ENCODE measurements around the gene UROC1.

The UROC1 gene

DNA sequence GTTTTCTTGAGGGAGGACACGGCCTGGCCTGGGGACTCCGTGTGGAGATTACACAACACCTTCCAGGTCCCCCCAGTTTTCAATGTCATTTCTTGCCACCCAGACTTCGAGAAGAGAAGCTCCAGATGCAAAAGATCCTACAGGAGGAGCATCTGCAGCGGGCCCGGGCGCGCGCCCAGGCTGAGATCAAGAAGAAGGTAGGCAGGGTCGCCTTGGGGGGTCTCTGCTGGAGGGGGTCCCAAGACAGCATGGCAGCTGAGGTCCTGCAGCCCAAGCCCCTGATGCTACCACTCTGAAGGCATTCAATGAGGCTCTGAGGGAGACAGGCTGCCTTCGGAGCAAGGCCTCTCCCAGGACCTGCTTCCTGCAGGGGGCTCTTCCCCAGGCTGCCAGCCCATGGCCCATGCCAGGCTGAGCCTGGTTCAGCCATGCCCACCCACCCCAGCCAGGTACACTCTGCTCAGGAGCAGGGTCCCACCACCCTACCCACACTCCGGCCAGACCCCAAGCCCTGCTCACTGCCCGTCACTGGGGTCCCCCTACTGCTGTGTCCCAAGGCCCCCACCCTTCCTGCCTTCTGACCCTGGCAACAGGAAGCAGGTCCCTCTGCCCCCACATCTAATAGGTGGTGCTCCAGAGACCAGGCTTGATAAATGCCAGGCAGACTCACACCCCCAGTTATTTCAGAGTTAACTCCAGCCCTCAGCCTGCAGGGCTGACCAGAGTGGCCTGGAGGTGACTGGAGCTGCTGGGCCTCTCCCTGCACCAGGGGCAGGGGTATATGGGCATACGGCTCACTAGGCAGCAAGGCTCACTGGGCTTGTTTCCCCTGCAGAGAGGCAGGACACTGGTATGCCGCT is 81.9 kb downstream of the UROC1 start:
- TF ChIP-seq, protein P1, sequence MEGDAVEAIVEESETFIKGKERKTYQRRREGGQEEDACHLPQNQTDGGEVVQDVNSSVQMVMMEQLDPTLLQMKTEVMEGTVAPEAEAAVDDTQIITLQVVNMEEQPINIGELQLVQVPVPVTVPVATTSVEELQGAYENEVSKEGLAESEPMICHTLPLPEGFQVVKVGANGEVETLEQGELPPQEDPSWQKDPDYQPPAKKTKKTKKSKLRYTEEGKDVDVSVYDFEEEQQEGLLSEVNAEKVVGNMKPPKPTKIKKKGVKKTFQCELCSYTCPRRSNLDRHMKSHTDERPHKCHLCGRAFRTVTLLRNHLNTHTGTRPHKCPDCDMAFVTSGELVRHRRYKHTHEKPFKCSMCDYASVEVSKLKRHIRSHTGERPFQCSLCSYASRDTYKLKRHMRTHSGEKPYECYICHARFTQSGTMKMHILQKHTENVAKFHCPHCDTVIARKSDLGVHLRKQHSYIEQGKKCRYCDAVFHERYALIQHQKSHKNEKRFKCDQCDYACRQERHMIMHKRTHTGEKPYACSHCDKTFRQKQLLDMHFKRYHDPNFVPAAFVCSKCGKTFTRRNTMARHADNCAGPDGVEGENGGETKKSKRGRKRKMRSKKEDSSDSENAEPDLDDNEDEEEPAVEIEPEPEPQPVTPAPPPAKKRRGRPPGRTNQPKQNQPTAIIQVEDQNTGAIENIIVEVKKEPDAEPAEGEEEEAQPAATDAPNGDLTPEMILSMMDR (conservative IDR thresholded peaks at IDR 0.05; ENCODE audit: low read depth): no peak
- no peak for DNase-seq (ENCODE audit: low spot score)
- CTCF ChIA-PET: no interaction called here
- POLR2A ChIA-PET (ENCODE audit: low non-redundant PET): no interaction called here
- no peak overlapping the region for H3K27ac ChIP-seq

GRCh38 chr3:126434931-126435411 is 82.6 kb downstream of the UROC1 start:
- no peak overlapping the region for H3K27ac ChIP-seq
- ChIA-PET CTCF (no interaction called here), POLR2A (ENCODE audit: low non-redundant PET) (no interaction called here)

DNA sequence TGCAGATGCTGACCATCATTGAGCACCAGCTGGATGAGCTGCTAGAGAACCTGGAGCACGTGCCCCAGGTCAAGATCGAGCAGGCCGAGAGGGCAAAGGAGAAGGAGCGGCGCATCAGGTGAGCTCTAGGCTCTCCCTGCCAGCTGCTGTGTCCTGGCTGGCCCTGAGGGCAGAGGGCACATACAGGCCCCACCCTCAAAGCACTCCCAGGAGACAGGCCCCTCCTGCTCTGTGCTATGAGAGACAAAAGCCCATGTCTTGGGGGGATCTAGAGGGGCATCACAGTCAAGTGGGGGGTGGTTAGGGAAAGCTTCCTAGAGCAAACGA is 83.3 kb downstream of the UROC1 start:
- TF ChIP-seq, protein P1 (conservative IDR thresholded peaks at IDR 0.05; ENCODE audit: low read depth): no peak
- no peak overlapping the region for H3K27ac ChIP-seq
- no peak for DNase-seq (ENCODE audit: low spot score)
- ChIA-PET CTCF (interaction anchor here (0.6 kb wide), 1 partner anchor 25 kb away, joined by 3 read pairs; no protein-coding TSS in a partner anchor), POLR2A (ENCODE audit: low non-redundant PET) (no interaction called here)

More at GRCh38 chr3:126434931-126435411, 82.6 kb downstream of the UROC1 start:
- TF ChIP-seq, protein P1 (conservative IDR thresholded peaks at IDR 0.05; ENCODE audit: low read depth): no peak
- DNase-seq (ENCODE audit: low spot score): no peak

- DNase-seq (ENCODE audit: low spot score): no peak
- TF ChIP-seq, protein P1 (conservative IDR thresholded peaks at IDR 0.05; ENCODE audit: low read depth): no peak
- POLR2A ChIA-PET (ENCODE audit: low non-redundant PET): interaction anchor here (0.5 kb wide), 1 partner anchor 317 kb away, joined by 3 read pairs; no protein-coding TSS in a partner anchor
- no peak overlapping the region for H3K27ac ChIP-seq
- CTCF ChIA-PET: interaction anchor here (0.6 kb wide), 1 partner anchor 24 kb away, joined by 3 read pairs; no protein-coding TSS in a partner anchor
These were observed 83.9 kb downstream of the UROC1 start for GRCh38 chr3:126433496-126434263.

DNA sequence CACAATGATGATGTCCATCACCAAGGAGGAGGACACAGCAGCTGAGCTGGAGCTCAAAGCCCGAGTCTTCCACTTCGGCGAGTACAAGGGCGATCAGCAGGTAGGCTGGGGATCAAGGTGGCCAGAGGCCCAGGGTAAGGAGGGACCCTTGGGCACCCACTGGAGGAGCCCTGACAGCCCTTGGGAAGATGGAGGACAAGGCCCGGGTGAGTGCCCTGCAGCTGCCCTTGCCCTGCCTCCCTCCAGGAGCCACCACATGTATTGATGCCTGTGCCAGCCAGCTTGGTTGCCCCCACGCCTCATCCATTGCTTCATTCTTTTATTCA is 84.5 kb downstream of the UROC1 start:
- no peak for DNase-seq (ENCODE audit: low spot score)
- TF ChIP-seq, protein P1 (conservative IDR thresholded peaks at IDR 0.05; ENCODE audit: low read depth): no peak
- CTCF ChIA-PET: no interaction called here
- POLR2A ChIA-PET (ENCODE audit: low non-redundant PET): no interaction called here
- no peak overlapping the region for H3K27ac ChIP-seq

DNA sequence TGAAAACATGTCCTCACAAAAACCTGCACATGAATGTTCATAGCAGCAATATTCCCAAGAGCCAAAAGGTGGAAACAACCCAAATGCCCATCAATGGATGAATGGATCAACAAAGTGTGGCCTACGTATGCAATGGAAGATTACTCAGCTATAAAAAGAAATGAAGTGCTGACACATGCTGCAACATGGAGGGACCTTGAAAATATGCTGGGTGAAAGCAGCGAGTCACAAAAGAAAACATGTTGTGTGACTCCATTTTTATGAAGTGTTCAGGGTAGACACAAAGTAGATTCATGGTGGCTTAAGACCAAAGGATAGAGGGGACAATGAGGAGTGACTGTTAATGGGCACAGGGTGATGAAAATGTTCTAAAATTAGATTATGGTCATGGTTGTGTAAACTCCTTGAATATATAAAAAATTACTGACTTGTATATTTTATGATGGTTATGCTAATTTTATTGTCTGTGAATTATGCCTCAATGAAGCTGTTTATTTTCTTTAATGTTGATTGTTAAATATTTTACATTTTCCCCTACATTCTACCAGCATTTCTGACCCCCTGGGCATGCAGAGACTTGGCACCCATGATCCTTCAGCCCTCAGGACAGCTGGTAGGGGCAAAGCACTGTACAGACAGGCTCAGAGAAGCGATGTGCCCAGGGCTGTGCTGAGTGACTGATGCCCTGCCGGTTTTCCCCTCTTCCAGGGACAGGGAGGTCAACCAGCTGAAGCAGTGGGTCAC is 85.0 kb downstream of the UROC1 start:
- TF ChIP-seq, protein P1 (conservative IDR thresholded peaks at IDR 0.05; ENCODE audit: low read depth): no peak
- ChIA-PET POLR2A (ENCODE audit: low non-redundant PET) (no interaction called here), CTCF (interaction anchor here (0.7 kb wide), 2 partner anchors 375 to 1110 kb away, joined by 3 read pairs; no protein-coding TSS in a partner anchor)
- H3K27ac ChIP-seq: no peak overlapping the region
- DNase-seq (ENCODE audit: low spot score): no peak
